SW480 (cell line): Measurements from ENCODE around the gene ARHGAP18.

Experiments used
- DNase-seq: peaks from one replicate; pipeline ENCODE4 v3.0.0-alpha.2; 2016; ENCODE audit warnings: low spot score

ARHGAP18 gene, protein sequence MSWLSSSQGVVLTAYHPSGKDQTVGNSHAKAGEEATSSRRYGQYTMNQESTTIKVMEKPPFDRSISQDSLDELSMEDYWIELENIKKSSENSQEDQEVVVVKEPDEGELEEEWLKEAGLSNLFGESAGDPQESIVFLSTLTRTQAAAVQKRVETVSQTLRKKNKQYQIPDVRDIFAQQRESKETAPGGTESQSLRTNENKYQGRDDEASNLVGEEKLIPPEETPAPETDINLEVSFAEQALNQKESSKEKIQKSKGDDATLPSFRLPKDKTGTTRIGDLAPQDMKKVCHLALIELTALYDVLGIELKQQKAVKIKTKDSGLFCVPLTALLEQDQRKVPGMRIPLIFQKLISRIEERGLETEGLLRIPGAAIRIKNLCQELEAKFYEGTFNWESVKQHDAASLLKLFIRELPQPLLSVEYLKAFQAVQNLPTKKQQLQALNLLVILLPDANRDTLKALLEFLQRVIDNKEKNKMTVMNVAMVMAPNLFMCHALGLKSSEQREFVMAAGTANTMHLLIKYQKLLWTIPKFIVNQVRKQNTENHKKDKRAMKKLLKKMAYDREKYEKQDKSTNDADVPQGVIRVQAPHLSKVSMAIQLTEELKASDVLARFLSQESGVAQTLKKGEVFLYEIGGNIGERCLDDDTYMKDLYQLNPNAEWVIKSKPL

DNA sequence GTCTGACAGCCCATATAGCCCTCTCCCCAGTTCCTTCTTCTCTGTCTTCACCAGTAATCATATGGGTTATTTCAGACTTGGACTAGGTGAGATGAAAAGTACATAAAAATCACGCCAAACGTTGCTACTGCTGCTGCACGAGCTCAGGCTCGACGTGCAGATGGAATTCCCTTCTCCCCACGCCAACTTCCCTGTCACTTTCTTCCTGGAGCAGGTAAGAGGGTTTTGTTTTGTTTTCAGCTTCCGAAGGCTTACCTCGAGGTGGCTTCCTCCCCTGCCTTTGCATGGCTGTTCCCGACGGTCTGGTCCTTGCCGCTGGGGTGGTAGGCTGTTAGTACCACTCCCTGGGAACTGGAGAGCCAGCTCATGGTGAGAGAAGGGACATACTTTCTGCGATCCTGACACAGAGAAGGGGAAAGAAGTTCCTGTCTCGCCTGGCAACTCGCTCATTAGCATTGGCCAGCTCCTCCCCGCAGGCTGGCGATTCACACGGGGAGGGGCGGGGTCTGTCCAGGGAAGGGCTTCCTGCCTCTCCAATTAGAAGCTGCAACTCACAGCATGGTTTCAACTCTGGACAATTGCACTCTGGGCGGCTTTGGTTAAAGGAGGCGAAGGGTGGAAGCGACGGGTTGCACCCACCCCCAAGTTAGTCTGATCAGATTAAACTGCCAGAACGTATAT is at the start of gene ARHGAP18:
TSS of gene ARHGAP18 (minus strand) at position 409 of the 681 bp plus-strand sequence. CDS start at position 368, 41 bp downstream.
- DNase-seq = peak; percentile 92

GRCh38 chr6:129755787-129756186 is 45.8 kb upstream of the ARHGAP18 start:
- no peak for DNase-seq

DNA sequence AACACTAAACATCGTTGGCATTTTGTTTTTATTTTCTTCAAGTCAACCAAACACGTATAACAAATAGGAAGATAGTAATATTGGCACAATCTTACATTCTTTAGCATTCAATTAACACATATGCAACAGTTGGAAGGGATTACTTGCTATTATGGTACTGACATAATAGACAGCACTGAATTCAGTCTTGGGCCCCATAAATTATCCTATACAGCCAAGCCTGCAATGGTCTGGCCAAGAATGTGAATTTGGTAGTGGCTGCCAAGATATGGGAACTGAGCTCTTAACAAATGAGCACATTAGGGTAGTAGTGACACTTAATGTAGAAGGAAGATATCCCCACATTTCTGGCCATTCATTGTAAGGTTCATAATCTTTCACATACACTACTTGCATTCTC is 44.8 kb upstream of the ARHGAP18 start:
- no peak for DNase-seq

GRCh38 chr6:129753422-129753821 is 43.4 kb upstream of the ARHGAP18 start:
- DNase-seq = no peak

DNA sequence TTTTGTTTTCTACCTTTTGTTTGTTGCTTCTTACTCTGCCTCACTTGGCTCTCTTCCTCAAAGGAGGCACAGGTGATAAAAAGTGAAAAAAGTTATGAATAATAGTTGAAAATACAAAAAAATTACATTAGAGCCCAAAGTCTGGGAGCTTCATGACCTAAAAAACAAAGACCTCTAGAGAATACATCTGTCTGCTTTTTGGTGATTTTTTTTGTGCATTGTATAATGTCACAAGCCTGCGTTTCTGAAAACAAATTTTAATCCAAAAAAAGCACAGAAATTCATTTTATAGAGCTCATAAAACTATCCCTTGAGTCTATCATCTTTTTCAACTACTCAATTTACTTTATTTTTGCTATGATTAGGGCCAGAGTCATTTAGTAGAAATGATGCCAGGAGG is 41.4 kb upstream of the ARHGAP18 start:
- DNase-seq = no peak

- no peak for DNase-seq
Observed at GRCh38 chr6:129750360-129750759, 40.4 kb upstream of the ARHGAP18 start.

DNA sequence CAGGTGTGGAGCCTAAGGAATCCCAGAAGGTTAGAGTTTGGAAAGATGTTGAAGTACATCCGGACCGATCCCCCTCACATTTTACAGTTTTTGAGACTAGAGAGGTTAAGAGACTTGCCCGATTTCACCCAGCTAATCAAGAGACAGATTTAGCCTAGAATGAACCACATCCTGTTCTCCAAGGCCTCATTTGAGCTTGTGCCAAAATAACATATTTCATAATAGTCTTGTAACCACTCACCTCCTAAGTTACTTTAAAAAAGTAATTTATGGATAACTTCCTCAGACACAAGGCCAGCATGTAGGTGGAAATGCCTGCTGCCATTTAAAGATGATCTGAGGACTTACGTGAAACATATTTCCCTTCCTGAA is 39.8 kb upstream of the ARHGAP18 start:
- no peak for DNase-seq

DNA sequence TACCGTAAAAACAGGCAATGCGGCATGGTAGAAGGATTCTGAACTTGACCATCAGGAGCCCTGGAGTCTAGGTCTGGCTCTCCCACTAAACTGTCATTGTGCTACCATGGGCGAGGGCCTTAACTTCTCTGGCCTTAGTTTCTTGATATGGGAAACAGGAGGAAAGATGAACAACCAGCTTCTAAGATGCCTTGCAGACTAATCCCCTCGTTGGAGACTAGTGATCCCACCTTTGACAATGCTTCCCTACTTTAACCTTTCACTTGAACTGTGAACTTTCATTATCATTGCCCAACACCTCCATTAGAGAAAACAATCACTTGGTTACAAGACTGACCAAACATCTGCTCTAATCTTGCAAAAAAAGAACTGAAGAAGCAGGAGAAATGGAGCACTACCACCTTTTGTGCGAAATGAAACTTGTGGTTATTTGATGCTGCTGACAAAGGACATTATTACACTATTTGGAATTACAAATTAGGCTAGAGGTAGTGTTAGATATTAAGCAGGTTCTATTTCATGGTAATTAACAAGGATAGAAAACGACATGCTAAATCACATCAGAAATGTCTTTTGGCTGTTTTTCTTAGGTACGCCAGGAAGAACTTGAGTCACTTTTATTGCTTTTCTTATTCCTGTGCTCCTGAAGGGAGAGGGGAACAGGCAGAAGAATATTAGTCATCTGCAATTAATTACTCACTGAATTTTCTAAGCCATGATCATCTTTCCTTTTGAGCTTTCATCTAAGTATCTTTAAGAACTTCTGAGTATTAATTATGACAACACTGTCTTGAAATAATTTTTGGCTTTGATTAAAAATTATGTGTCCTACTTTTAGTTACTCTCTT is 39.1 kb upstream of the ARHGAP18 start:
- no peak for DNase-seq

DNA sequence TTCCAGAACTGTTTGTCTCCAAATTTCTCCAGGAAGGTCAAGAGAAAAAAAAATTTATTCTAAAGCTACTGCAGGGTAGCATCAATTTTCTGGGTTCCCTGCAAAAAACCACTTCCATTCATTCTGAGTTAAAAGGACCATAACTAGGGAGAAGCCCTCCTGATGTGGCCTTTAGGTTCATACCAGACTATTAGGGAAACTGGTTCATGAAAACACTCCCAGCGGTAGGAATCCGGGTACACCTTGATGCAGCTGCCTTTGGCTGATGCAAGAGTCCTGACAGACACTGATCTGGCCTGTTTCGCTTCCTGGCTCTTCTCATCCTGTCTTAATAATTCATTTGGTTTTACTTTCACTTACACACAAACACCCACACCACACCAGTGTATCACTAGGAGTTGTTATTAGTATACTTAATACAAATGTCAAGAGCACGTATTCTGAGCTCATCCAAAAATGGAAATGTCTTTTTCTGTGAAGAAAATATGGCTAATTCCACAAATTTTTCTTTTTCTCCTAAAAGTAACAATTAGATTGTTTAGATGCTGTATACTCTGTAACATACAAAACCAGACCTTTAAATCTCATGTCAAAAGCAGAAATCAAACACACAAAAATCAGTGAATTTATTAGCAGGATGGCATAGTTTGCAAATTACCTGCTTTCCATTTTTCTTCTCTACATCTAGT is 38.4 kb upstream of the ARHGAP18 start:
- DNase-seq = peak; percentile 79

DNA sequence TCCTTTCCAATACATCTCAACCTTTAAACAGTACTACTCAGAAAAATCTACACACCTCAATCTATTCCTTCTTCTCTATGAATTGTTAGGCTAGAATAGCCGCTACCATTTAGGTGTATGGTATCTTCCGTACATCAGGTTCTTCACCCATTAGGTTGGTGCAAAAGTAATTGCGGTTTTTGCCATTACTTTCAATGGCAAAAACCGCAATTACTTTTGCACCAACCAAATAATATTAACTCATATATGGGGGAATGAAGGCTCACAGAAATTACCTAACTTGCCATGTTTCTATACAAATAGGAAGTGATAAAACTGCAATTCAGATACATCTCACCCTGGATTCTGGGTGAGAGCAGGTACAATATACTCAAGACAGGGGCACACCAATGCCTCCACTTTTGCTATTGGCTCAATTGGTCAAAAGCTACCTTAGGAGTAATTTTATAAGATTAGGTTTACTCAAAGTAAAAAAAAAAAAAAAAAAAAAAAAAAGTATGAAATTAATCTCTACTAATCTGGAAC is 37.7 kb upstream of the ARHGAP18 start:
- no peak for DNase-seq

GRCh38 chr6:129744880-129745237 is 34.9 kb upstream of the ARHGAP18 start:
- no peak for DNase-seq

DNA sequence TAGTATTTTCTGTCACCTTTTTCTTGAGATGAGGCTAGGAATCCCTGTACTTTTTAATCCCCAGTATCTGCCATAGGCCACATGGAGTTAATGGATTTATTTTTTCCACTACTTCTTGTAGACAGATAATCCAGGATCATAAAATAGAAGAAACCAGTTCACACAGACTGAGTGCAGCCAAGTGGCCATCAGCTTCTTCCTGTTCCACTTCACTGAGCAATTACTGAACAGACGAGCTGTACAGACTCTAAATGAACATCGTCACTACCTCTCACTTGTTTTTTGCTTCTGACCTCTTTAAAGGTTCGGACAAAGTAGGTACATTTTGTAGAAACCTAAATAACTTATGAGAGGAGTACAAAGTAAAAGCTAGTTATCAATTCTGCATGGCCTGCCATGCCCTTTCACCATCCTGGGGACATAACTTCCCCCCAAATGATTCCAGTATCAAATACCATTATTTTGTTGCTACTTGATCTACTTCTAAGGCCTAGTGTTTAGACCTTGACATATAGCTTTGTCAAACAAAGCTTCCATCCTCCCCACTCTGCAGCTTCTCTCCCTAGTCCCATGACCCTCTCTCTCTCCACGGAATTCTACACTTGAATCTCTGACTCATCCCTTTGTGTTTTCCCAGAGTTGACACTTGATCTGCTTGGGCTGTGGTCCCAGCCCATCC is 34.4 kb upstream of the ARHGAP18 start:
- no peak for DNase-seq

DNA sequence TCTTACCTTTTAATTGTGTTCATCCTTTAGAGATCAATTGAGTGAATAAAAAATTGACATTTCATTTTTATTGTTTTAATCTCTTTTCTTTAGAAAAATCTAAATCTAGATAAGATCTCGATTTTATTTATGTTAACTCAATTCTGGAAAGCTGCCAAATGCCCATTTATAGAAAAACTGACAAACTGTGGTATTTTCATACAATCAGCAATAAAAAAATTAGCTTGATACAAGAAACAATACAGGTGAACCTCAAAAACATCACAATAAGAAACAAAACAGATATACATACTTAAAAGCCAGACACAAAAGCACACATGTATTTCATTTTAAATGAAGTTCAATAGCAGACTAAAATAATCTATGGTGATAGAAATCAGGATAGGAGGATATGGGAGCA is 30.0 kb upstream of the ARHGAP18 start:
- DNase-seq = no peak

- DNase-seq = no peak
Observed at GRCh38 chr6:129736105-129736504, 26.1 kb upstream of the ARHGAP18 start.

GRCh38 chr6:129733290-129733689 is 23.3 kb upstream of the ARHGAP18 start:
- DNase-seq = peak; percentile 13

DNA sequence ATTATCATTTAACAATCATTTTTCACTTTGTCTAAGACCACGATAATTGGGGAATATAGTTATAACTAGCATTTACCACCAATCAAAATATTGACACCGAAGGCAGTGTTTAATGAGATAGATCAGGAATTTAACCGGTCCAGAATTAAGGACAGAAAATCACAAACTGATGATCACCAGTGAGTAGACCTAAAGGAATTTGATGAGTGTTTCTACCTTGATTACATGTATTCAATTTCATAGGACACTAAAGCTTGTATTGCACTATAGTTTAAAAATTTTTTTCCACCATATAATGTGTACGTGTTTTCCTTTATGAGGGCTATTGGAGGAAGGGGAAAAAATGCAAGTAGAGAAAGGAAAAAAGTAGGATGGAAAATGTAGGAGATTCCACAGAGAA is 22.6 kb upstream of the ARHGAP18 start:
- no peak for DNase-seq

DNA sequence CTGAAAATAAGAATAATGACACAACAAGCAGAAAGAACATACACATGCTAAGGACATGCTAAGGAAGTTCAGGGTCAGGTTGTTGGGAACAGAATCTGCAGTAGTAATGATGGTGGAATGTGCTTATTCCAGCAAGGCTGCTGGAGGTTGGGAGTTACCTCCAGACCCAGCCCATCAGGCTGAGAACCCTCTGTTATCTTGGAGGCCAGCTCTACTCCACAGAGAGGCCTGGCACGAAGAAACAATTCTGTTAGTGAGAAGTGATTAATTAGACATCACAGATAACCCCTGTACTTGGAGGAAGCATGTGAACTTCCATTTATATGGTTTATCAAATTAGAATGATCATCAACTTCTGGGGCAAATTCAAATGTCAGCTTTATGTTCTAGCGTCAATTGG is 22.1 kb upstream of the ARHGAP18 start:
- DNase-seq = no peak

- no peak for DNase-seq
Observed at GRCh38 chr6:129731428-129731827, 21.5 kb upstream of the ARHGAP18 start.

DNA sequence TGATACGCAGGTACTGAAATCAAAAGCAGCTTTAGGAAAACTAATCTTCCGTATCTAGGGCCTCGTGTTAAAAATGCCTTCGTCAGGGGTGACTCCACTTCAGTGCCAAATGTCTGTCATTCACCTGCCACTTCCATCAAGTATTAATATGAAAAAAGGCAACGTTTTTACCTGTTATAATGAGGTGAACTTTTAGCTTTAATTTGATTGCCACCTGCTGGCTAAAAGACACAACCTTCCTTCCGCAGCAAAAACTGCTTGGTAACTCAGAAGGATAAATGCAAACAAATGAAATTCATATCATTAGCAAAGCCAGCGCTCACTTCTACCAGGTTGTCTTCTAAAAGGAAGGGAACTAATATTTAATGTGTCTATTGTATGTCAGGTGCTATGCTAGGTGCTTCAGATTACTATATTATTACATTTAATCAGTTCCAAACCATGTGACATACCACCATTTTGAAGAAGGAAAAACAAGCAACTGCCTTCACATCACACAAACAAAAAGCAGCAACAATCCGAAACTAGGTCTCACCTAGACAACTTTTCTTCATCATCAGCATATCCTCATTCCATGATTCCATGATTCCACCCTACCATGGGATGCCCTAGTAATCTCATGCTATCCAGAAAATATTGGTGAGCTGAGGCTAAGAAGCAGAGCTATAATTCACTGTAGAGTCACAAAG is 20.6 kb upstream of the ARHGAP18 start:
- peak; percentile 28 for DNase-seq

GRCh38 chr6:129726650-129727049 is 16.7 kb upstream of the ARHGAP18 start:
- DNase-seq = no peak
